ENCODE data around the gene TRABD2B. TPM values are rescaled to one million over a fixed set of nuclear protein-coding genes. Genes with fewer than 3 reads are reported as not detected.

TRABD2B gene
- total and polyA plus RNA-seq, 2 donors (not counting 1 experiment from before 2014, with no cell fraction given): under 0.01 TPM; not detected in 1

- Histone ChIP-seq H3K79me2 (ENCODE audit: control insufficient read depth, insufficient read depth, low read length) (no peaks in the 10 kb centered on the region), H3K27me3 (ENCODE audit: control insufficient read depth, insufficient read depth, low read length) (no peaks in the 10 kb centered on the region), H3K4me1 (ENCODE audit: control insufficient read depth, extremely low read depth, insufficient read depth, low read length) (no peaks in the 10 kb centered on the region), H3K27ac (ENCODE audit: insufficient read depth, low read length) (no peak overlapping the region), H4K20me1 (ENCODE audit: control insufficient read depth, extremely low read depth, insufficient read depth, low read length) (no peaks in the 10 kb centered on the region), H3K9me3 (ENCODE audit: control insufficient read depth, insufficient read depth, low read depth, low read length) (no peaks in the 10 kb centered on the region), H2AFZ (ENCODE audit: low read length) (no peak overlapping the region), H3K9ac (ENCODE audit: insufficient read depth, low read length) (no peak overlapping the region), H3K4me2 (ENCODE audit: extremely low read depth, insufficient read depth, low read length) (no peak overlapping the region), H3K36me3 (ENCODE audit: control insufficient read depth, insufficient read depth, low read length) (no peaks in the 10 kb centered on the region), H3K4me3 (replicated peaks in 1 of 4; ENCODE audit: control extremely low read depth in 1 of 4, insufficient read depth in 1 of 4, low read depth in 3 of 4, low read length in 4 of 4) (no peak overlapping the region)
- no peak for TF ChIP-seq EZH2 (IDR thresholded peaks at IDR 0.05; ENCODE audit: low read length, missing control alignments)
- TF ChIP-seq CTCF (conservative IDR thresholded peaks at IDR 0.05 in 1 of 2, IDR thresholded peaks at IDR 0.05 in 1 of 2; ENCODE audit: low read depth in 1 of 2, low read length in 2 of 2): no peak
- DNase-seq (ENCODE audit: low read depth in 2 of 2): no peak
Observed at GRCh38 chr1:47901001-47901575, 96.1 kb downstream of the TRABD2B start.

GRCh38 chr1:47898133-47898845 is 98.9 kb downstream of the TRABD2B start:
- no peaks in the 10 kb centered on the region for H3K36me3 ChIP-seq (ENCODE audit: control insufficient read depth, insufficient read depth, low read length)
- H3K27me3 ChIP-seq (ENCODE audit: control insufficient read depth, insufficient read depth, low read length): no peaks in the 10 kb centered on the region
- TF ChIP-seq CTCF (conservative IDR thresholded peaks at IDR 0.05 in 1 of 2, IDR thresholded peaks at IDR 0.05 in 1 of 2; ENCODE audit: low read depth in 1 of 2, low read length in 2 of 2): no peak
- TF ChIP-seq EZH2 (IDR thresholded peaks at IDR 0.05; ENCODE audit: low read length, missing control alignments): no peak
- no peaks in the 10 kb centered on the region for H3K79me2 ChIP-seq (ENCODE audit: control insufficient read depth, insufficient read depth, low read length)
- H3K27ac ChIP-seq (ENCODE audit: insufficient read depth, low read length): no peak overlapping the region
- H3K4me3 ChIP-seq (replicated peaks in 1 of 4; ENCODE audit: control extremely low read depth in 1 of 4, insufficient read depth in 1 of 4, low read depth in 3 of 4, low read length in 4 of 4): no peak overlapping the region
- no peak for DNase-seq (ENCODE audit: low read depth in 2 of 2)
- H3K9ac ChIP-seq (ENCODE audit: insufficient read depth, low read length): no peak overlapping the region
- no peak overlapping the region for H3K4me2 ChIP-seq (ENCODE audit: extremely low read depth, insufficient read depth, low read length)
- no peaks in the 10 kb centered on the region for H3K9me3 ChIP-seq (ENCODE audit: control insufficient read depth, insufficient read depth, low read depth, low read length)
- H4K20me1 ChIP-seq (ENCODE audit: control insufficient read depth, extremely low read depth, insufficient read depth, low read length): no peaks in the 10 kb centered on the region
- H2AFZ ChIP-seq (ENCODE audit: low read length): no peak overlapping the region
- no peaks in the 10 kb centered on the region for H3K4me1 ChIP-seq (ENCODE audit: control insufficient read depth, extremely low read depth, insufficient read depth, low read length)

- Histone ChIP-seq H3K9ac (ENCODE audit: insufficient read depth, low read length) (no peak overlapping the region), H3K27me3 (ENCODE audit: control insufficient read depth, insufficient read depth, low read length) (no peaks in the 10 kb centered on the region), H3K4me3 (replicated peaks in 1 of 4; ENCODE audit: control extremely low read depth in 1 of 4, insufficient read depth in 1 of 4, low read depth in 3 of 4, low read length in 4 of 4) (no peak overlapping the region), H3K27ac (ENCODE audit: insufficient read depth, low read length) (no peak overlapping the region), H3K36me3 (ENCODE audit: control insufficient read depth, insufficient read depth, low read length) (no peaks in the 10 kb centered on the region), H3K4me1 (ENCODE audit: control insufficient read depth, extremely low read depth, insufficient read depth, low read length) (no peaks in the 10 kb centered on the region), H4K20me1 (ENCODE audit: control insufficient read depth, extremely low read depth, insufficient read depth, low read length) (no peaks in the 10 kb centered on the region), H3K4me2 (ENCODE audit: extremely low read depth, insufficient read depth, low read length) (no peak overlapping the region), H3K9me3 (ENCODE audit: control insufficient read depth, insufficient read depth, low read depth, low read length) (no peaks in the 10 kb centered on the region), H3K79me2 (ENCODE audit: control insufficient read depth, insufficient read depth, low read length) (no peaks in the 10 kb centered on the region), H2AFZ (ENCODE audit: low read length) (no peak overlapping the region)
- TF ChIP-seq EZH2 (IDR thresholded peaks at IDR 0.05; ENCODE audit: low read length, missing control alignments): no peak
- TF ChIP-seq CTCF (conservative IDR thresholded peaks at IDR 0.05 in 1 of 2, IDR thresholded peaks at IDR 0.05 in 1 of 2; ENCODE audit: low read depth in 1 of 2, low read length in 2 of 2): no peak
- DNase-seq (ENCODE audit: low read depth in 2 of 2): no peak
Observed at GRCh38 chr1:47895279-47896125, 101.7 kb downstream of the TRABD2B start.
